Activated naive CD8-positive, alpha-beta T cell treated with anti-CD3 and anti-CD28 coated beads, Interleukin-2, amount 50 U/mL, for 24 hours (primary cell): ENCODE results near the gene SPDYC.

Source experiments
- ATAC-seq: fragments of 150-1000 bp; cut with Tn5 transposase; one replicate; pipeline ENCODE4 v1.10.0; 2021
- DNase-seq: peaks from one replicate; pipeline ENCODE4 v3.0.0; 2021
- H3K27ac Mint-ChIP-seq: one replicate; pipeline ENCODE4 v1.8.0; 2021; ENCODE audit warnings: mild to moderate bottlenecking, mixed read lengths
- H3K27me3 Mint-ChIP-seq: one replicate; pipeline ENCODE4 v1.8.0; 2021; ENCODE audit warnings: mixed read lengths
- H3K36me3 Mint-ChIP-seq: one replicate; pipeline ENCODE4 v1.8.0; 2021; ENCODE audit warnings: low read depth, mixed read lengths
- H3K4me1 Mint-ChIP-seq: one replicate; pipeline ENCODE4 v1.8.0; 2021; ENCODE audit warnings: mixed read lengths
- H3K4me3 Mint-ChIP-seq: one replicate; pipeline ENCODE4 v1.8.0; 2021; ENCODE audit warnings: mild to moderate bottlenecking, moderate library complexity, mixed read lengths
- H3K9me3 Mint-ChIP-seq: one replicate; pipeline ENCODE4 v1.8.0; 2021; ENCODE audit warnings: mixed read lengths

SPDYC gene

DNA sequence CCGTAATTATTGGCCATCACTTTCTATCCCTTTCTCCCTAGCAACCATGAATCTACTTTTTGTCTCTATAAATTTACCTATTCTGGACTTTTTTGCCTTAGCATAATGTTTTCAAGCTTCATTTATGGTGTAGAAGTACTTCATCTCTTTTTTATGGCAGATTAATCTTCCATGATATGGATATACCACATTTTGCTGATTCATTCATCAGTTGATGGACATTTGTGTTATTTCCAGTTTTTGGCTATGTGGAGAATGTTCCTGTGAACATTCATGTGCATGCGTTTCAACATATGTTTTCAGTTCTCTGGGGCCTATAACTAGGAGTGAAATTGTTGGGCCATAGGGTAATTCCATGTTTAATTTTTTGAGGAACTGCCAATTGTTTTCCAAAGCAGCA lies 24.5 kb downstream of the SPDYC start:
- no peak for ATAC-seq
- no peak for DNase-seq
- Mint-ChIP-seq H3K4me3 (no peak overlapping the region), H3K27me3 (no peaks in the 10 kb centered on the region), H3K9me3 (no peaks in the 10 kb centered on the region), H3K4me1 (no peaks in the 10 kb centered on the region), H3K27ac (no peak overlapping the region), H3K36me3 (peaks cover 26% of the 10 kb centered on the region)

- ATAC-seq (no peak), DNase-seq (no peak)
- Mint-ChIP-seq H3K4me3 (no peak overlapping the region), H3K9me3 (no peaks in the 10 kb centered on the region), H3K4me1 (no peaks in the 10 kb centered on the region), H3K27me3 (no peaks in the 10 kb centered on the region), H3K36me3 (peaks cover 9% of the 10 kb centered on the region), H3K27ac (no peak overlapping the region)
These were observed 34.1 kb downstream of the SPDYC start for GRCh38 chr11:65204143-65204542.

DNA sequence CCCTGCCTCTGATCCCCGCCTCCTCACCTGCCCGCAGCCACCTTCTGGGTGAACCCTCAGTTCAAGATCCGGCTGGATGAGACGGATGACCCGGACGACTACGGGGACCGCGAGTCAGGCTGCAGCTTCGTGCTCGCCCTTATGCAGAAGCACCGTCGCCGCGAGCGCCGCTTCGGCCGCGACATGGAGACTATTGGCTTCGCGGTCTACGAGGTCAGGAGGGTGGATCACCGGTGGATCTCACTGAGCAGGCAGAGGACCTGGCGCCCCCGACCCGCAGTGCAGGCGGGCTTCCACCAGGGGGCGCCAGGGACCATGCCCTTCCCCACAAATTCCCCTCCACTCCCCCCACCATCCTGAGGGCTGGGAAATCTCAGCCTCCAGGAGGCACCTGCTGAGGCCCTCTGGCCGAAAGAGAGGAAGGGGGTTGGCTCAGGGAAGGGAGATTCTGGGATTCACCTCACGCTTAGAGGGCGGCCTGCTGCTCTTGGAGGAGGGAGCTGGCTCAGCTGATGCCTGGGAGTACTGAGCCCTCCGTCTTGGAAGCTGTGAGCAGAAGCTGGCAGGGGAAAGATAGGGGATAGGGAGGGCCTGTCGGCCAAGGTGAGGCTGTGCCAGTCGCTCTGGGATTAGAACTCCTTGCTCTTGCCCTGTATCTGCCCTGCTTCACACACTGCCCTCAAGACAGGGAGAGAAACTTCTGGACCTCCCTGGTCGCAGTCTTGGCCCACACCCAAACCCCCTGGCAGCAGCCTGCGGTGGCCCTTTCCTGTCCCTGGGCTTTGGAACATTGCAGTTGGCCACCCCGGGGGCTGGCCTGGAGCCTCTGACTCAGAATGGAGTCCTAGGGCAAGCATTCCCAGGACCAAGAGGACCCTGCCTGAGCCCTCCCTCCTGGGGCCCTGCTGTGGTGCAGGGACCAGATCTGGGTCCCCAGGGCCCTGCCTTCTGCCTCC lies 34.9 kb downstream of the SPDYC start:
- peaks cover 3% of the 10 kb centered on the region for H3K36me3 Mint-ChIP-seq
- no peaks in the 10 kb centered on the region for H3K27me3 Mint-ChIP-seq
- no peaks in the 10 kb centered on the region for H3K4me1 Mint-ChIP-seq
- ATAC-seq = peak; percentile 58
- no peaks in the 10 kb centered on the region for H3K9me3 Mint-ChIP-seq
- no peak overlapping the region for H3K4me3 Mint-ChIP-seq
- no peak overlapping the region for H3K27ac Mint-ChIP-seq
- peak; percentile 64 for DNase-seq

DNA sequence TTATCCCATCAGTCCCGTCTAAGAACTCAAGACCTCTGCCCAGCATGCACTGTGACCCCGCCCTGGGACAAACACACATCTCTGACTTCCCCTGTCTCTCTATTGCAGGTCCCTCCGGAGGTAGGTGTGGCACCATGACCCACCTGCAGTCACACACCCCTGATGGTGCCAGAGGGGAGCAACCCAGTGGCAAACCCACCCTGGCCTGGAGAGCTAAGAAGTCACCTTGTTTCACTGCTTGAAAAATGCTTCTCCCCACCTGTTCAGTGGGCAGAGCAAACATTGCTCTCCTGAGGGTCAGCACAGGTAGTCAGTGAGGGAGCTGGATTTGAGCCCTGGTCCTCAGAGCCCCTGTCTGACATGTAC lies 35.6 kb downstream of the SPDYC start:
- H3K9me3 Mint-ChIP-seq = no peaks in the 10 kb centered on the region
- H3K4me3 Mint-ChIP-seq = no peak overlapping the region
- H3K27me3 Mint-ChIP-seq = no peaks in the 10 kb centered on the region
- peaks cover 3% of the 10 kb centered on the region for H3K36me3 Mint-ChIP-seq
- H3K27ac Mint-ChIP-seq = no peak overlapping the region
- DNase-seq = no peak
- no peaks in the 10 kb centered on the region for H3K4me1 Mint-ChIP-seq
- no peak for ATAC-seq

- no peaks in the 10 kb centered on the region for H3K4me1 Mint-ChIP-seq
- DNase-seq (no peak), ATAC-seq (no peak)
- no peak overlapping the region for H3K4me3 Mint-ChIP-seq
- no peak overlapping the region for H3K27ac Mint-ChIP-seq
- no peaks in the 10 kb centered on the region for H3K27me3 Mint-ChIP-seq
- no peaks in the 10 kb centered on the region for H3K9me3 Mint-ChIP-seq
- H3K36me3 Mint-ChIP-seq = peaks cover 3% of the 10 kb centered on the region
These were observed 36.4 kb downstream of the SPDYC start for GRCh38 chr11:65206441-65206841.

- H3K4me3 Mint-ChIP-seq = no peak overlapping the region
- DNase-seq (no peak), ATAC-seq (no peak)
- peaks cover 3% of the 10 kb centered on the region for H3K36me3 Mint-ChIP-seq
- no peak overlapping the region for H3K27ac Mint-ChIP-seq
- H3K4me1 Mint-ChIP-seq = no peaks in the 10 kb centered on the region
- H3K9me3 Mint-ChIP-seq = no peaks in the 10 kb centered on the region
- H3K27me3 Mint-ChIP-seq = no peaks in the 10 kb centered on the region
These were observed 36.9 kb downstream of the SPDYC start for GRCh38 chr11:65206901-65207300.

- ATAC-seq (no peak), DNase-seq (no peak)
- Mint-ChIP-seq H3K4me1 (peaks cover 6% of the 10 kb centered on the region), H3K27me3 (no peaks in the 10 kb centered on the region), H3K27ac (no peak overlapping the region), H3K9me3 (no peaks in the 10 kb centered on the region), H3K36me3 (peaks cover 3% of the 10 kb centered on the region), H3K4me3 (no peak overlapping the region)
These were observed 38.1 kb downstream of the SPDYC start for GRCh38 chr11:65207918-65208784.

DNA sequence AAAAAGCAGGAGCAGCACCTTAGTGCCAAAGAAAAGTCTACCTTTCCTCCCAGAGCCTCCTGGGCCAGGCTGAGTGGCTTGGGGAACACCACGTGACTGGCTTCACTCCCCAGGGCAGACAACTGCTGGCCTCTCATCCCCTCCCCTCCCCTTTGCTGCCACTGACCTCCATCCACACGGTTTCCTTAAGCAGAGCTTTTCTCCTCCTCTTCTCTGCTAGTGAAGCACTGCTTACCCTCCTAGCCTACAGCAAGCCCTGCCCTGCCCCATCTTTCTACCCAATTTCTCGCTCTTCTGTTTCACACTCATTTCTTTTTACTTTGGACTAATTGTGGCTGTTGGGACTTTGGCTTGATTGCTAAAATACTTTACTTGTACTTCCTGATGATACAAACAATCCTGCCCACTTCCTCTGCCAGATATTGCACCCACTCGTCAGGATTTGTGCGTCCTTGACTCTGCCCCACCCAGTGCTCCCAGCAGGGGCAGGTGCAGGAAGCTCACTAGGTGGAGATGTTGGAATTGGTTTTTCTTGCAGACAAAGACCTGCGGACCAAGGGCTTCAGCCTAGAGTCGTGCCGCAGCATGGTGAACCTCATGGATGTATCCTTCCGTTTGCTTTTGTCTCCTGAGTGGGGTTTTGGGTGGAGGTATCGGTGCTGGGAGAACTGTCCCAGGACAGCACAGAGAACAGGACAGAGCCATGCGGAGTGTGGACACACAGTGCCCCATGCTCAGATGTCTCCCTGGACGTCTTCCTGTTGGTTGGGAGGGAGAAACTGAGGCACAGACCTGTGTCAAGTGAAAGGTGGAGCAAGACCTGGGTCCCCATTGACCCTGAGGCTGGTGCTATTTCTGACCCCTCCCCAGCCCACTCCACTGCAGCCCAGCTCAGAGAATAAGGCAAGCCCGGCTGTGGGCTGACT lies 39.0 kb downstream of the SPDYC start:
- Mint-ChIP-seq H3K4me1 (peaks cover 10% of the 10 kb centered on the region), H3K27me3 (no peaks in the 10 kb centered on the region), H3K4me3 (no peak overlapping the region), H3K9me3 (no peaks in the 10 kb centered on the region), H3K27ac (no peak overlapping the region), H3K36me3 (peaks cover 3% of the 10 kb centered on the region)
- DNase-seq (no peak), ATAC-seq (no peak)

GRCh38 chr11:65209711-65210360 lies 39.8 kb downstream of the SPDYC start:
- Mint-ChIP-seq H3K4me3 (no peak overlapping the region), H3K9me3 (no peaks in the 10 kb centered on the region), H3K36me3 (peaks cover 3% of the 10 kb centered on the region), H3K4me1 (peaks cover 18% of the 10 kb centered on the region), H3K27ac (no peak overlapping the region), H3K27me3 (no peaks in the 10 kb centered on the region)
- ATAC-seq (no peak), DNase-seq (no peak)

DNA sequence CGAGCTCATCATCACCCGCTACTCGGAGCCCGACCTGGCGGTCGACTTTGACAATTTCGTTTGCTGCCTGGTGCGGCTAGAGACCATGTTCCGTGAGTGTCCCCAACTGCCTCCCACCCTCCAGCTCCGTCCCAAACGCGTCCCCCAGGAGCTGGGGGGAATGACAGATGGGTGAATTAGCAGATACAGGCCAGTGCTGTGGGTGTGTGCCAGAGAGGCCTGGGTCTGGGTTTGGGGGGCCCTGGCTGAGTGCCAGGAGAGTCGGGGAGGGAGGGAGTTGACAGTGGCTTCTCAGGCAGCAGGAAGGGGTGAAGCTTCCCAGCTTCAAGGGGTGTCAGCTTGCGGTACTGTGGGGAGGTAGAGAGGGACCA lies 40.3 kb downstream of the SPDYC start:
- Mint-ChIP-seq H3K4me1 (peaks cover 21% of the 10 kb centered on the region), H3K36me3 (peaks cover 3% of the 10 kb centered on the region), H3K27me3 (no peaks in the 10 kb centered on the region), H3K27ac (no peak overlapping the region), H3K4me3 (no peak overlapping the region), H3K9me3 (peaks cover under 1% of the 10 kb centered on the region)
- DNase-seq (no peak), ATAC-seq (no peak)

- Mint-ChIP-seq H3K27ac (no peak overlapping the region), H3K27me3 (peaks cover 3% of the 10 kb centered on the region), H3K4me1 (peaks cover 25% of the 10 kb centered on the region), H3K4me3 (no peak overlapping the region), H3K9me3 (peaks cover 4% of the 10 kb centered on the region), H3K36me3 (peaks cover 6% of the 10 kb centered on the region)
- DNase-seq = no peak
- ATAC-seq = no peak
These were observed 40.7 kb downstream of the SPDYC start for GRCh38 chr11:65210748-65211147.

- Mint-ChIP-seq H3K4me3 (no peak overlapping the region), H3K4me1 (peaks cover 26% of the 10 kb centered on the region), H3K36me3 (peaks cover 7% of the 10 kb centered on the region), H3K27me3 (peaks cover 3% of the 10 kb centered on the region), H3K27ac (no peak overlapping the region), H3K9me3 (peaks cover 5% of the 10 kb centered on the region)
- ATAC-seq (no peak), DNase-seq (no peak)
These were observed 41.5 kb downstream of the SPDYC start for GRCh38 chr11:65211293-65212105.

DNA sequence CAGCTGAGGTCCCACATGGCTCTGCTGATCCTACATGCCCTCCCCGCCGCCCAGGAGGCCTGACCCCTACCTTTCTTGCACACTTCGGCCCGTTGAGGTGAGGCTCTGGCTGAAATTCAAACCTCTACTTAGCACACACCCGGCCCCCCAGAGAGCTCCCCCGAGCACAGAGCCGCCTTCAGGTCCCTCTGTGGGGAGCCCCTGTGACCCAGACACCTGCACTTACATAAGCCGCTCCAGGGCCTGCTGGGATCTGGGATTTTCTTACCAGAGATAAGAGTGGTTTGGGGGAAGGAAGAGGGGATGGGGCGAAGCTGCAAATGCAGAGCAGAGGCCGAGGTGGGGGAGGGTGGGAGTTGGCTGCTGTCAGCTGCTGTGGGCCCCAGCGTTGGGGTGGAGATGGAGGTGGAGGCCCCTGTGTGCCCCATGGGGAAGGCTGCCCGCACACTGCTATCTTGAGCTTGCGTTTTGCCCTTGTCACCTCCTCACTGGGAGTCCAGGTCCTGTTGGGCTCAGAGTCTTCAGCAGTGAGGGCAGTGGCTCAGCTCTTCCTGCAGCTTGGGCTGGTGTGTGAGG lies 42.3 kb downstream of the SPDYC start:
- DNase-seq = no peak
- peaks cover 26% of the 10 kb centered on the region for H3K4me1 Mint-ChIP-seq
- H3K4me3 Mint-ChIP-seq = no peak overlapping the region
- peaks cover 5% of the 10 kb centered on the region for H3K9me3 Mint-ChIP-seq
- H3K36me3 Mint-ChIP-seq = peaks cover 4% of the 10 kb centered on the region
- no peak for ATAC-seq
- peaks cover 3% of the 10 kb centered on the region for H3K27me3 Mint-ChIP-seq
- no peak overlapping the region for H3K27ac Mint-ChIP-seq
